GM19468 (cell line): ENCODE data around the gene OGA.

ENCODE experiments used
- ATAC-seq: cut with Tn5 transposase; IDR thresholded peaks from one replicate; pipeline ENCODE4 v1.9.1; 2021; ENCODE audit warnings: mild to moderate bottlenecking, moderate library complexity, moderate number of reproducible peaks; ENCODE audit not compliant: unreplicated experiment; ENCODE audit errors: extremely low read depth

Gene OGA

DNA sequence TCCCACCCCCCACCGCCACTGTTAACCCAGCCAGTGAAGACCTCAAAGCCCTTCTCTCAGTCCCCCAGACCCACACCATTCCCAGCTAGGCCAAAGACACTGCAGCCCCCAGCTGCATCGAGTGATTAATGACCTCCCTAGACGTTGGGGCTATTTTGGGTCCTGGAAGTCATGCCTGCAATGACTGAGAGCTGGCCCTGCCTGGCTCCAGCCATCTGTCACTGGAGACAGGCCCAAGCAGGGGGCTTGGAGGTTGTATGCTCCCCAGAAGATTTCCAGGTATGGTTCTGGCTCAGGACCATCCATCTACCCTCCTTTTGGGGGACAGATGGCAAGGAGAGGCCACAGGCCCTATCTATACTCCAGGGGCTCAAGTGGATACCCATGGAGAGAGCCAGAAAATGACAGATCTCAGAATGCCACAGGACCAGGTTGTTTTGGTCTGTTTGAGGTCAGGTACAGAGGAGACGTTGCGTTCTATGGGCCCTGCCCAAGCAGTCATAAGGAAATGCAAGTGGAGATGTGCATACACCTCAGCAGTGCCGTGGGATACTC lies 20.2 kb upstream of the OGA start:
- ATAC-seq, result no peak

- ATAC-seq, result no peak
These were observed 19.5 kb upstream of the OGA start for GRCh38 chr10:101837748-101838147.

- ATAC-seq, result no peak
These were observed 17.1 kb upstream of the OGA start for GRCh38 chr10:101835362-101835761.

- ATAC-seq, result no peak
These were observed 16.1 kb upstream of the OGA start for GRCh38 chr10:101834341-101834740.

DNA sequence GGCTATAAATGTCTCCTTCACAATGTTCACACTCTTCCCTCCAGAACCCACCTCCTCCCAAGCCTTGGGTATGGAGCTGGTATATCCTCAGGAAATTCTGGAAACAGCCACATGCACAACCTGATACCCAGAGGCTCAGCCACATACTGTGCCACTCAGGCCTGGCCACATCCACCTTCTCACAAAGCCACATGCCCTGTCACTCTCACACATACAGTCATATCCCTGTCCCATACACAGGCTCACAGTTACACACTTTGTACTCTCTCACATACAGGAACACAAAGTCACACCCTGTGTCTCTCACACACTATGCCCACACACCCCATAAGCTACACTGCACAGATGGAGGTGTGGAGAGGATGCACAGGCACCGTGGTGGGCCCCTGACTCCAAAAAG lies 15.2 kb upstream of the OGA start:
- no peak for ATAC-seq

DNA sequence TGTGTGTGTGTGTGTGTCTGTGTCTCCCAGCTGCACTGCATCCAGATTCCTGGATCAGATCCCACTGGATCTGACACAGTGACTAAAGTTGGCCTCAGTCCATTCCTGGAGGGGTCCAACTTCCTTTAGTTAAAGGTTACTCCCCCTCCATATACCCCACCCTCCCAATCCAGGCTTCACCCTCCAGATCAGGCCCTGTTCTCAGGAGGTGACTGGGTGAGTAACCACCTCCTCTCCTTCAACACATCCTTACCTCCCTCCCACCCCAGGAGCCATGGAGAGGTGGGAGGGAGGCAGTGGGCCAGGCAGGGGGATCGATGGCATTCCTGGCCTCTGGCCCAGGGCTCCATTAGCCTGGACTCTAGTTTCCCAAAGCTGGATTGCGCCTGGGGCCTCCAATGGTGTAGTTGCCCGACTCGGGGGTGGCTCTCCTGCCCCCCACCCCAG lies 14.1 kb upstream of the OGA start:
- no peak for ATAC-seq

DNA sequence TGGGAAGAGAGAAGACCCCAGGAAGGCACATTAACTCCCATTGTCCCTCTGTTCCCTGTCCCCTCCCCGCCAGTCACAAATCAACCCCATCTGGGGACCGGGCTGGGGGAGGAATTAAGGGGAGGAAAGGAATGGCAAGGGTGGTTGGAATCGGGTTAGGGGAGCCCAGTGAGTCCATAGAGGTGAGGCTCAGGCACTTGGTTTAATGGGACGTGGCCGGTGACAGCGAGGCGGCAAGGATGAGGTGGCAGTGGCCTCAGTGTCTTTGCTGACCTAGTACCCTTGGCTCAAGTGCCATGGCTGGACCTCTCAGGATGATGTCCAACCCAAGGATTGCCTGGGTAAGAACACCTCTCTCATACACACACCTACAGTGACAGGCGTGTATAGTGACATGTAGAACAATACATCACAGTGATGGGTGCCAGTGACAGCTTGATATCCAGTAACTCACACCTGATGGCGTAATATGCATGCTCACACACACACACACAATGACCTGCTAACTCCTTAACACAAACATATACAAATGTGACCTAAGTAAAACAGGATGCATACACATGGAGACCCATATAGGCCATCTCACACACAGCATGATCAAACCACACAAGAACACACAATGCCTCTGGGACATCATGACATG lies 13.0 kb upstream of the OGA start:
- ATAC-seq, result no peak

DNA sequence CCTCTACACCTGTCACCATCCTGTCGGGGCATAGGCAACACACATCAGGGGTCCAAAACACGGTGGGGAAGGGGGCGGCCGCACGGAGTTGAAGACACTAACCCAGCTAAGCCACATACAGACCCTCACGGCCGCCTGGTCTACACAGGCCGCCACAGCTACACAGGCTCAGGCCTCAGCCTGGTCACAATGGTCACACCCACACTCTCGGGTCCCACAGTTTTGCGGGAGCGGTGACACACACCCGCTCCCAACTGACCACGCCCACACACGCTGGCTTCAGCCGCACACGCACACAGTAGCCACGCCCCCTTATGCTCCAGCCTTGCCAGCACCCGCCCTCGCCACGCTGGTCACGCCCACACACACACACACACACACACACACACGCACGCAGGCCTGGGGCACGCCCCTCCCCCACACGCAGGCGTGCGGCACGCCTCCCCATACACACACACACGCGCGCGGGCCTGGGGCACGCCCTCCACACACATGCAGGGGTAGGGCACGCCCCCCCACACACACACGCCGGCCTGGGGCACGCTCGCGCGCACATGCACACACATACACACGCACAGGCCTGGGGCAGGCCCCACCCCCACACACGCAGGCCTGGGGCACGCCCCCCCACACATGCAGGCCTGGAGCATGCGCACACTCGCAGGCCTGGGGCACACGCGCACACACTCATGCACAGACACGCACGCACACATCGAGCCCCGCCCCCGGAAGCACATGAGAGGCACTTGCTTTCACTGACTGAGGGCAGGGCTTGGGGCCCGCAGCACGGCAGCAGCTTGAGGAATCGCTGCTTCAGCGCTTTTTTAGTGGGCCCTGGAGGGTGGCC lies 12.3 kb upstream of the OGA start:
- peak; percentile 36 for ATAC-seq

DNA sequence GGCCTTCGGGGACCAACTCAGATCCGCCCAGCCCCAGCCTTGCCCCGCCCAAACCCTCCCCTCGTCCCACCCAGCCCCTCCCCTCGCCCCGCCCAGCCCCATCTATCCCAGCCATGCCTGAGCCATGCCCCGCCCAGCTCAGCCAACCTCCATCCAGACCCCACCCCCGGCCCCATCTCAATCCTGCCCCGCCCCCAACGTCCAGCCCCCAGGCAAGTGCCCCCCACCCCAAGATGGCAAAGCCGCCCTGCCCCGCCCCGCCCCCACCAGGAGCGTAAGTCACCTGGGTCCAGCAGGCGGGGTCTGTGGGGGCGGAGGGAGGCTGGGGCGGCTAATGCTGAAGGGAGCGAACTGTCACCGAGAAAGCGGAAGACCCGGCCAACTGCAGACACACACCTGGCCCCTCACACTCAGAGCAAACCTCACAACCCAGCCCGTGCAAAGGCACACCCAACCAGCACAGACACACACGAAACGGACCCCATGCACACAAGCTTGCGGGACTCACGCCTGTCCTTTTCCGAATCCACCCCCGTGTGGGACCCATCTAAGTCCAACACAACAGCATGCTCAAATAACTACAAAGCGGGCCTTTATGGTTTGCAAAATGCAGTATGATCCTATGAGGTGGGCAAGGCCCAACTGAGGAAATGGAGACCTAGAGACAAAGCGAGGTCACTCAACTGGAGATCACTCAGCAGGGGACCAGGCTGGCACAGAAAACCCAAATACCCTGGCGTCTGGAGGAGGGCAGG lies 11.5 kb upstream of the OGA start:
- ATAC-seq, result no peak

- no peak for ATAC-seq
These were observed 10.7 kb upstream of the OGA start for GRCh38 chr10:101828766-101829551.

GRCh38 chr10:101827919-101828600 lies 9.8 kb upstream of the OGA start:
- ATAC-seq, result no peak

GRCh38 chr10:101826852-101827434 lies 8.7 kb upstream of the OGA start:
- ATAC-seq, result no peak

DNA sequence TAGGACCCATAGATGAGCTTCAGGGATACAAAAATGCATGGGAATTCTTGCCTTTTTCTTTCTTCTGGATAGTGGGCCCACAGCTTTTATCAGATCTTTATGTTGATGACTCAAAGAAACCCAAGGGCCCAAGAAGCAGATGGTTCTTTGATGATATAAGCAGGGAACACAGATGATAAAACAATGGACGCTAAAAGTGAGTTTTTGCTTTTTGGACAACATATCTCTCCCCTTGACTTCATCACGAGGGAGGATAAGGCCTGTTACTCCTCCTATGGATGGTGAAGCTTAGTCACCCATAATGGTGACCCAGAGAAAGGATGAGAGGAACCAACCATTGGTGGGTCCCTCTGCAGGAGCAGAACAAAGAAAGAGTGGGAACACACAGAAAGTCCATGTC lies 6.5 kb upstream of the OGA start:
- ATAC-seq, result no peak

- no peak for ATAC-seq
These were observed 809 bp upstream of the OGA start for GRCh38 chr10:101818872-101819633.

DNA sequence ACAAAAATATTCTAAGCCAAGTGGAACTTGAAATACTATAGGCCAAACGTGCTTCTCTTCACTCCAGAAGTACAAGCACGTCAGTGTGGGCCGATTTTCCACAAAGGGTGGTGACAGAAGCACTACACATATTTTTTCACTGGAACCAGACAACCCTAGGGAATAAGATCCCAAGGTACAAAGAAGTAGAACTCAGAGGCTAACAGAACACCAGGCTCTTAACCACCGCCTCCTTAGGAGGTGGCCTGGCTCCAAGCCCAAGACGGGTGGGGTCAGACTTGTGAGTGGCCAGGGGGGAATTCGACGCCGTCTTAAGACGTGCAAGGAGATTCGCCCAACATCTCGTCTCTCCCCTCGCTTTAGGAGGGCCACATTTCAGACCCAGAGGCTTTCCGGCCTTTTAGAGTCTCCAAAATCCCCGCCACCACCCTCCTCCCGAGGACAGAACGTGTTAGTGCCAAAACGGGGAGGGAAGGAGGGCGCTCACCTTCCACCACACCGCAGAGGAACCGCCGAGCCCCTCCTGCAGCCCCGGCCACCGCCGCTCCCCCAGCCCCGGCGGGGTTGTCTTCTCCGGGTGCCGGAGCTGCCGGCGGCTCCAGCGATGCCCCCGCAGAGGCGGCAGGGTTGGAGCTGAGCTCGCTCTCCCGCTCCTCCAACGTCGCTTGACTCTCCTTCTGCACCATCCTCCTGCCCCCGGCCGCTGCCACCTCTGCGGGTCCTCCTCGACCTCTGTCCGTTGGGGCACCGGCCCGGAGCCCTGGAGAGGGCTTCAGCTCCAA lies 716 bp downstream of the OGA start:
- no peak for ATAC-seq

GRCh38 chr10:101816913-101817336 lies 1.3 kb downstream of the OGA start:
- ATAC-seq, result no peak

DNA sequence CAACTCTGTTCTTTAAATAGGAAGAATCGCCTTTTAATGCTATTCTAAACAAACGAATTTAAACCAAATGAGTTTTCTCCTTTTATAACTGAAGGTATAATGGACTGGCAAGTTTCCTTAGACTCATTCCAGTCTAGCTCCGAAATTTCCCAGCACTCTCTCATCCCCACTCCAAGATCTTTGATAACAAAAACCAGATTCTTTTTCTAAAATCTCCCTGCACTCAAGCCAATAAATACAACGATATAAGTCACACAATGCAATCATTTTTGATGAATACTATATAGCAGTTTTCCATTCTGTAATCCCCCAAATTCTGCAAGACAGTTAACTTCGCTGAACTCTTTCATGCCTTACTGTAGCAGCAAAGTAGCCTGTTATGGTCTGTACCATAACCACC lies 1.9 kb downstream of the OGA start:
- no peak for ATAC-seq
